Tongue (tissue), 1 donor: Measurements from ENCODE around the gene GNRH2. TPM values are rescaled to one million over a fixed set of nuclear protein-coding genes. Genes with fewer than 3 reads are reported as not detected.

ENCODE experiments used
- total RNA-seq: library from RNA; depleted of rRNA; stranded (reverse); fragments of >200 nt; gene quantifications from one replicate; pipeline ENCODE4 v1.2.3, GENCODE V29; 2014

The GNRH2 gene
- total RNA-seq, 1 donor from 2014 or later: not detected

Other genes starting within 250 kb of the GNRH2 start
- 32.1 TPM for gene CPXM1, start 243.0 kb upstream of the GNRH2 start, total RNA-seq
- not detected for gene C20orf141, start 228.6 kb upstream of the GNRH2 start, total RNA-seq
- not detected for gene TMEM239, start 227.3 kb upstream of the GNRH2 start, total RNA-seq
- gene PCED1A, start 203.0 kb upstream of the GNRH2 start, total RNA-seq: 28.5 TPM
- 33.0 TPM for gene VPS16, start 202.9 kb upstream of the GNRH2 start, total RNA-seq
- 88.3 TPM for gene PTPRA, start 170.1 kb upstream of the GNRH2 start, total RNA-seq
- gene MRPS26, start 2.4 kb downstream of the GNRH2 start, total RNA-seq: 32.1 TPM
- not detected for gene OXT, start 28.0 kb downstream of the GNRH2 start, total RNA-seq
- gene AVP, start 41.1 kb downstream of the GNRH2 start, total RNA-seq: not detected
- 11.0 TPM for gene FASTKD5, start 116.2 kb downstream of the GNRH2 start, total RNA-seq
- gene UBOX5, start 116.2 kb downstream of the GNRH2 start, total RNA-seq: 5.8 TPM
- 5.9 TPM for gene LZTS3, start 129.9 kb downstream of the GNRH2 start, total RNA-seq
- gene DDRGK1, start 161.1 kb downstream of the GNRH2 start, total RNA-seq: 20.3 TPM
- gene ITPA, start 165.9 kb downstream of the GNRH2 start, total RNA-seq: 26.3 TPM
- 0.62 TPM for gene SLC4A11, start 195.6 kb downstream of the GNRH2 start, total RNA-seq